Inferior parietal cortex (tissue), 1 donor: ENCODE data around the gene DBX2.
"Not testable (repeated sequence)": the region's sequence is repeated elsewhere in the genome, so short reads cannot be mapped to it uniquely, and the experiment has no call there.

ENCODE experiments used
- DNase-seq: peaks from one replicate; pipeline ENCODE4 v3.0.0-alpha.2; 2016; ENCODE audit errors: extremely low spot score

DBX2 gene

DNA sequence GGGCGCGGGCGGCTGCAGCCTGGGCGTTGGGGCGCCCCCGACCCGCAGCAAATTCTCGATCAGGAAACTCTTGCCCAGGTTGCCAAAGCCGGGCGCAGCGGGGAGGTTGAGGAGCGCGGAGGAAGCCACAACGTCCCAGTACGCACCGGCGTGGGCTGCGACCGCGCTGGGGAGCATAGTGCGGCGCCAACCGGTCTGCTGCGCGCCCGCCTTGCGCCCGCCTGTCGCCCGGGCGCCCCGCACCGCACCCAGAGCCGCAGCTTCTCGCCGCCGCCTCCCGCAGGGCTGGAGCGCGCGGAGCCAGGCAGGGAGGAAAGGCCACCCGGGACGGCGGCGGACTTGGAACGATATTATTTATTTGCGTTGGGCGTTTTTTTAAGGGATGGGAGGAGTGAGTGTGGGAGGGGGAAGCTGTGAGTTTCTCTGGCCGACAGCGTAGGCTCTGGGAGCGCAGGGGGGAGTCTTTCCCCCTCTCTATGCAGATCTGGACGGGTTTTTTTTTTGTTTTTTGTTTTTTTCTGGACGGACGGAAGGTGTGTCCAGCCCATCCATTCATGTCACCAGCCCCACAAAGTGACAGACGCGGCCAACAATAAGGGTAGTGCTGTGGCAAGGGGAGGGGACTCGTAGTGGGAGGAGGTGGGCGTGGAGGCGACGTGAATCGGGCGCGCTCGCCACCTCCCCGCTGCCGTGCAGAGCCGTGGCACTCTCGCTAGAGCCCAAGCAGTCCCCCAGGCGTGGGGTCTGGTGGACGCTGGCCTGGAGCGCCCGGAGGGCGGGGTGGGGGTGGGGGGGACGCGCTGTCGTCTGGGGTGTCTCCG lies at the start of gene DBX2:
TSS of gene DBX2 (minus strand) at position 349 of the 821 bp plus-strand sequence. CDS start at position 177, 172 bp downstream.
- no peak for DNase-seq

- no peak for DNase-seq
These were observed 47.9 kb upstream of the DBX2 start for GRCh38 chr12:45098766-45099165.

- DNase-seq, result not testable (repeated sequence)
These were observed 44.5 kb upstream of the DBX2 start for GRCh38 chr12:45095417-45095816.

DNA sequence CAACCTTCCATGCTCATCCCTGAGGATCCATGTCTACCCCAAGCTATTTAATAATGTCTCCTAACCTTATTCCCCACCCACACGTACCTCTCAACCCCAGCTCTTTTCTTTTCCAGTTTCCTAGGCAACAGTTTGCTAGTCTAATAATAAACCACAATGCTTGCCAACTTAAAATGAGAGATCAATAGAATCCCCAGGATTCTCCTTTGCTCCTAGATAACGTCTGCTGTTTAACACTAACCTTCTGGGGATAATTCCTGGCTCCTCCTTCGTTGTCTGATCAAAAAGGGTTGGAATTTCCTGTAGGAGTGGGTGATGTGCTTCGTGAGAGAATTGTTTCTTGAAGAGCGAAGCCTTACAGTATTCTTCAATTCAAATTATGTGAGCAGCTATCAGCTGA lies 42.2 kb upstream of the DBX2 start:
- no peak for DNase-seq

- DNase-seq, result no peak
These were observed 38.6 kb upstream of the DBX2 start for GRCh38 chr12:45089411-45090075.

DNA sequence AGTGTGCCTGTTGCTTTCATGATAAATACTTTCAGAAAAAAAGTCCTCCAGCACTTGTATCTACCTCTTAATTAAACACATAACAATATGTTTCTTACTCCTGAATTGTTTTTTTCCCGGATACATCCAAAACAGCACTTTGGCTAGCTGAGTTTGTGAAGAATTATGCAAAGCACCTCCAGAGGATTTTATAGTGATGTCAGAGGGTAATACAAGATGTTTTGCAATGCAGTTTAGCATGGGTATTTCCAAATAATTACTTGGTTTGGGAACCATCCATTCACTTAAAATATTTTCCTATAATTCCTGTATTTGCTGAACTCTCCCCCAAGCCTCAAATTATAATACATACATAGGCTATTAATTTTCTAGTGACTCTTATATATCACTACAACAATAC lies 37.7 kb upstream of the DBX2 start:
- DNase-seq, result no peak

- not testable (repeated sequence) for DNase-seq
These were observed 33.3 kb upstream of the DBX2 start for GRCh38 chr12:45084248-45084647.

- no peak for DNase-seq
These were observed 26.4 kb upstream of the DBX2 start for GRCh38 chr12:45077251-45077650.

DNA sequence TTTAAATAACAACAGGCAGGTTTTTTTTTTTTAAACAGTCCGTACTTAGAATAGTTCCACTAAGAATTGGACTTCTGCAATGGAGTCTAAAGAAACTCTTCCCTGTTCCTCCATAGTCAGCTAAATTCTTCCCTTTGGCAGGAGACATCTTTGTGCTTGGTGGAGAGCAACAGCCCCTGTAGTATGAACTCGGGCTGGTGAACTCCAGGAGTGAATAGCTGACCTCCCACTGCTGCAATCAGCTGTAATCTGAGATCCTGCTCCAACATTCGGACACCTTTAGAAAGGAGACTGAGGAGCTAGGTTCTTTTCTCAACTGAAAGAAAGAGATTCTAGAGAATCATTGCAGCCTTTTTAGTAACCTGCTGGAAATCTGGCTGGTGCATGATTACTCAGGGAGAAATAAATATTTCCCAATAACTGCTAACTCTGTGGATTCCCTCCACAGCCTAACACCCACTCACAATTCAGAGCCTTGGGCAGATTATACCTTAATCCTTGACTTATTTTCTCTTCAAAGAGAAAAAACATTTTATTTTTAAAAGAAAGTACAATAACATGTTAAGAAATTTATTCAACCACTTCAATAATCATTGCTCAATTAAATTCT lies 25.6 kb upstream of the DBX2 start:
- no peak for DNase-seq

- no peak for DNase-seq
These were observed 24.8 kb upstream of the DBX2 start for GRCh38 chr12:45075587-45076282.

GRCh38 chr12:45065125-45065626 lies 14.3 kb upstream of the DBX2 start:
- DNase-seq, result no peak

GRCh38 chr12:45060976-45061375 lies 10.1 kb upstream of the DBX2 start:
- DNase-seq, result no peak

DNA sequence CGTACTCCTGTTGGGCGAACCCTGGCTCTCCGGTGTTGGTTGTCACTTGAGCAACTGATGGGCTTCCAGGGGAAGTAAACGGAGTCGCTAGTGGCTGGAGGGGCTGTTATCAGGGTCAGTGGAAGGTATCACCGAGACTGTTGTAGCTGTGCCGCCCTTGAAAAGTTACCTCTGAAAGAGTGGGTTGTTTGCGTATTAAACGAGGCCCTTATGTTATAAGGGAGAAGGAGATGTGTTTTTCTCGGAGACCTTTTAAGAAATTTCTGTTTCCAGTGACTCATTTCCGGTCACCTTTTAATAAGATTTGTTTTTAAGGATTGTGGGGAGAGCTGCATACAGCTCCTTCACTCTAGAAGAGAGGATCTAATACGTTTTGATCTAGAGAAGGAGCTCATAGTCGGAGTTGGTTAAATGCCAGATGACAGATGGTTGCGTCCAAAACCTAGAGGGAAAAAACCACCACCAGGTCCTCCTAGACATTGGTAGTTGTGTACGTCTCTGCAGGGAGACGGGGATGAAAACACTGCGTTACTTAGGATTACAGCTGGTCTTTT lies 750 bp upstream of the DBX2 start:
- DNase-seq, result no peak

GRCh38 chr12:45049912-45050750 lies 768 bp downstream of the DBX2 start:
- DNase-seq, result no peak

DNA sequence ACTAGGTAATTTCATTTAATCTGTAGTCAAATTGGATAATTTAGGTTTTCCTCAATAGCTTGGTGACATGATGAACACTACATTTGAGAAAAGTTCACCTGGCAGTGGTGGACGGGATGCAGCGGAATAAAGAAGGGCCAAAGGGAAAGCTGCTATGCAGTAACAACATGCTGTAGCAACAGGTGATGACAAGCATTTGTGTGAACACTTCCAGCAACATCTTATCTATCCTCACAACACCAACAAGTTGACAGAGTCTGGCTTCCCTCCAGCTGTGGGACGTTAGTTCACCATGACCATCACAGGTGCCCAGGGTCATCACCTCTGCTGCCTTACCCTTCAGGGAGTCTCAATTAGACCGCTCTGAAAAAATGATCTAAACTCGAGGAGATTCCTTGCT lies 8.3 kb downstream of the DBX2 start:
- no peak for DNase-seq

DNA sequence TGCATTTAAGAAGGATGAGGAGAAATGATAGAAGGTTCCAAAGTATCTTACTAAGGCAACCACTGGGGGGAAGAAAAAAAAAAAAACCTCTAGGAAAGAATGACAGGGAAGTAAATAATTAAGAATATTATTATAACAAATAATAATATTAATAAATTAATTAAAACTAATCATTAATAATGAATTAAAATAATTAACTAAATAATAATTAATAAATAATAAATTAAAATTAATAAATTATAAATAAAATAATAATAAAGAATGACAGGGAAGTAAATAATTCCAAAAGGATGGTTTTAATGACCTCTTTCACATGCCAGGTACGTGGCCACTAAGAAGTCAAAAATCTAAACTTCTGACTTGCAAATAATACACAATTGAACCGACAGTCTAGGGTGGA lies 9.9 kb downstream of the DBX2 start:
- DNase-seq, result no peak

DNA sequence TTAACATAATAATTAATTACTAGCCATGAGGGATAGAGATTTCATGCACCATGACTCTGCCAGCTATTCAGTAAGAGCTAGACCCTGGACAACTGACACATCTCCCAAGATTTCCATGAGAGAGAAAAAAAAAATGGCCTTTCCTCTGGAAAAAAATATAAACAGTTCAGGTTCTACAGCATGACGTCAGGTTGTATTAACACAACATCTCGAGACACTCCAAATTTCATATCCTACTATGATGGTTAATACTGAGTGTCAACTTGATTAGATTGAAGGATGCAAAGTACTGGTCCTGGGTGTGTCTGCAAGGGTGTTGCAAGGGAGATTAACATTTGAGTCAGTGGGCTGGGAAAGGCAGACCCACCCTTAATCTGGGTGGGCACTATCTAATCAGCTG lies 11.1 kb downstream of the DBX2 start:
- DNase-seq, result no peak

DNA sequence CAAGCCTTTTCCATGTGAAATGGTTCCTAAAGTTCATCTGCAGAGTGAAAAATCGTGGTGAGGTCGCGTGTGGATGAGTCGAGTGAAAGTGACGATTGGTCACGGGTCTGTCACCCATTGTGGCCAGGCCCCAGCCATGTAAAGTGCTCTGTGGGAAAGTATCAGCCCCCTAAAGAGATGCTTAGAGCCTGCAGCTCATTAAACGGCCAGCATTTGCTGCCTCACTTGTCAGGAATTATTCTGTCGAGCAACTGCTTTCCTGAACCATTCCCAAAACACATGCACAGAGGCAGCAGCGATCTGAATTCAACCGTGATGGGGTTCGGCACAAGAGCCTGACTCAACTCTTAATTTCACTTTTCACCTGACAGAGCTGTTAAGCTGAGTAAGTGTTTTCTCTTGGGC lies 16.0 kb downstream of the DBX2 start:
- peak; percentile 25 for DNase-seq

GRCh38 chr12:45017916-45018315 lies 33.0 kb downstream of the DBX2 start:
- DNase-seq, result no peak

- DNase-seq, result no peak
These were observed 36.5 kb downstream of the DBX2 start for GRCh38 chr12:45014396-45014795.

GRCh38 chr12:45012749-45013148 lies 38.1 kb downstream of the DBX2 start:
- no peak for DNase-seq
